RWPE2 (cell line): Measurements from ENCODE around the gene PTTG1.

Experiments
- ATAC-seq: fragments of 200-7000 bp; cut with Tn5 transposase; 3 replicates; pipeline ENCODE4 v1.9.1; 2021; ENCODE audit warnings: low read depth
- DNase-seq: peaks from one replicate; pipeline ENCODE4 v3.0.0-alpha.2; 2020; ENCODE audit warnings: low spot score
- H3K27ac ChIP-seq: fragments of 450-650 bp; 2 replicates; pipeline ENCODE4 v1.5.1; 2017; ENCODE audit warnings: mild to moderate bottlenecking; ENCODE audit not compliant: poor library complexity, severe bottlenecking
- H3K27me3 ChIP-seq: fragments of 250-450 bp; sonication (Bioruptor Pico); 2 replicates; pipeline ENCODE4 v1.5.1; 2021; ENCODE audit warnings: mild to moderate bottlenecking, moderate library complexity; ENCODE audit not compliant: insufficient read depth, poor library complexity, severe bottlenecking
- H3K36me3 ChIP-seq: fragments of 250-450 bp; sonication (Bioruptor Pico); 2 replicates; pipeline ENCODE4 v1.5.1; 2020; ENCODE audit warnings: low read depth, mild to moderate bottlenecking, moderate library complexity
- H3K4me1 ChIP-seq: fragments of 250-450 bp; sonication (Bioruptor Pico); 2 replicates; pipeline ENCODE4 v1.5.1; 2021; ENCODE audit warnings: mild to moderate bottlenecking, moderate library complexity; ENCODE audit not compliant: insufficient read depth, poor library complexity, severe bottlenecking
- H3K4me3 ChIP-seq: fragments of 250-450 bp; sonication (Bioruptor Pico); 2 replicates; pipeline ENCODE4 v1.5.1; 2021; ENCODE audit warnings: mild to moderate bottlenecking, moderate library complexity; ENCODE audit not compliant: severe bottlenecking
- H3K9me3 ChIP-seq: fragments of 250-450 bp; sonication (Bioruptor Pico); 2 replicates; pipeline ENCODE4 v1.5.1; 2021; ENCODE audit warnings: mild to moderate bottlenecking, moderate library complexity; ENCODE audit not compliant: severe bottlenecking
- CTCF ChIP-seq: fragments of 450-650 bp; IDR thresholded peaks from one replicate; pipeline ENCODE4 v1.5.1; 2017; ENCODE audit warnings: mild to moderate bottlenecking, moderate library complexity; ENCODE audit not compliant: poor library complexity, severe bottlenecking

Gene PTTG1

GRCh38 chr5:160464466-160464797 lies 42.8 kb downstream of the PTTG1 start:
- DNase-seq (no peak), ATAC-seq (no peak)
- H3K36me3 ChIP-seq = no peaks in the 10 kb centered on the region
- no peak overlapping the region for H3K4me3 ChIP-seq
- peak overlapping the region; percentile 44 for H3K27ac ChIP-seq
- no peaks in the 10 kb centered on the region for H3K9me3 ChIP-seq
- H3K27me3 ChIP-seq = no peaks in the 10 kb centered on the region
- H3K4me1 ChIP-seq = peaks cover 17% of the 10 kb centered on the region
- TF ChIP-seq CTCF = no peak

GRCh38 chr5:160466116-160466515 lies 44.5 kb downstream of the PTTG1 start:
- no peaks in the 10 kb centered on the region for H3K27me3 ChIP-seq
- no peak overlapping the region for H3K27ac ChIP-seq
- ATAC-seq (no peak), DNase-seq (no peak)
- H3K9me3 ChIP-seq = no peaks in the 10 kb centered on the region
- no peaks in the 10 kb centered on the region for H3K36me3 ChIP-seq
- H3K4me1 ChIP-seq = peaks cover 20% of the 10 kb centered on the region
- no peak overlapping the region for H3K4me3 ChIP-seq
- TF ChIP-seq CTCF = no peak

GRCh38 chr5:160466889-160467554 lies 45.4 kb downstream of the PTTG1 start:
- Histone ChIP-seq H3K4me1 (peaks cover 20% of the 10 kb centered on the region), H3K4me3 (no peak overlapping the region), H3K36me3 (no peaks in the 10 kb centered on the region), H3K9me3 (no peaks in the 10 kb centered on the region), H3K27me3 (no peaks in the 10 kb centered on the region), H3K27ac (no peak overlapping the region)
- no peak for DNase-seq
- TF ChIP-seq CTCF = no peak
- ATAC-seq = no peak

GRCh38 chr5:160467555-160468362 lies 46.1 kb downstream of the PTTG1 start:
- no peak overlapping the region for H3K27ac ChIP-seq
- H3K9me3 ChIP-seq = no peaks in the 10 kb centered on the region
- no peak overlapping the region for H3K4me3 ChIP-seq
- ATAC-seq (0 out of 3 replicates have a peak, but pooled peaks have one; percentile 20), DNase-seq (no peak)
- H3K4me1 ChIP-seq = peaks cover 20% of the 10 kb centered on the region
- no peaks in the 10 kb centered on the region for H3K36me3 ChIP-seq
- no peak for TF ChIP-seq CTCF
- no peaks in the 10 kb centered on the region for H3K27me3 ChIP-seq
